ENCODE results near the gene PPCDC. TPM values are rescaled to one million over a fixed set of nuclear protein-coding genes. Genes with fewer than 3 reads are reported as not detected.

The PPCDC gene
- total RNA-seq, 1 donor from 2014 or later = 7.3 TPM

DNA sequence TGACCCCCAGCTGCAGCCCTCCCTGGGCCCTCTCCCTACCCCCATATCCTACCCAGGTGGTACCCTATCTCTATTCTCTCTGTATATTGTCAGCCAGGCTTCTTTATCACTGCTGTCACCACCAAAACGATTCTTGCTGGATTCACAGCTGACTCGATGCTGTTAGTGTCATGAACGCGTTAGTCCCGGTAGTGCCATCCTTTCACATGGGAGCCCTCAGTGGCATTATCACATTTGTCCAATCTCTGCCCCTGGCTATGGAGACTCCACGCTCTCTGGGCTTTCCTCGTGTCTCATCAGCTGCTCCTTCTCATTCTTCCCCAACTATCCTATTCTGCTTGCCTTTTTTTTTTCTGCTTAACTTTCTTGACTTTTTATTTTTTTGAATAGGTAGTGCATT is 21.0 kb upstream of the PPCDC start:
- H3K27me3 ChIP-seq (ENCODE audit: insufficient read depth, low read length) = peaks cover 3% of the 10 kb centered on the region
- H3K4me3 Mint-ChIP-seq (ENCODE audit: unreplicated experiment) = no peak overlapping the region

DNA sequence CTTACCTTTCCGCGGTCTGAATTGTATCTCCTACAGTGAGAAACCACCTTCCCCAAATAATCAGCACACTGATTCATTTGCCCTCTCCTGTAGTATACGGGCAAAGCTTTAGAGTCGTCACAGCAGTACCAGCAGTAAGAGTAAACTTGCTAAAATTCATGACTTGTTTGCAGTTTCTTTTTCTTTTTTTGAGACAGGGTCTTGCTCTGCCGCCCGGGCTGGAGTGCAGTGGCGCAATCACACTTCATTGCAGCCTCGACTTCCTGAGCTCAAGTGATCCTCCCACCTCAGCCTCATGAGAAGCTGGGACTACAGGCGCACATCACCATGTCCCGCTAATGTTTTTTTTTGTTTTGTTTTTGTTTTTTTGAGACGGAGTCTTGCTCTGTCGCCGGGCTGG is 16.2 kb upstream of the PPCDC start:
- no peak overlapping the region for H3K27ac Mint-ChIP-seq (ENCODE audit: unreplicated experiment)
- H3K9me3 Mint-ChIP-seq (ENCODE audit: unreplicated experiment) = no peaks in the 10 kb centered on the region
- H2AFZ ChIP-seq (ENCODE audit: low read depth, low read length) = no peak overlapping the region
- TF ChIP-seq EZH2 (IDR thresholded peaks at IDR 0.05; ENCODE audit: insufficient read depth, low read length) = no peak
- TF ChIP-seq, protein P1, sequence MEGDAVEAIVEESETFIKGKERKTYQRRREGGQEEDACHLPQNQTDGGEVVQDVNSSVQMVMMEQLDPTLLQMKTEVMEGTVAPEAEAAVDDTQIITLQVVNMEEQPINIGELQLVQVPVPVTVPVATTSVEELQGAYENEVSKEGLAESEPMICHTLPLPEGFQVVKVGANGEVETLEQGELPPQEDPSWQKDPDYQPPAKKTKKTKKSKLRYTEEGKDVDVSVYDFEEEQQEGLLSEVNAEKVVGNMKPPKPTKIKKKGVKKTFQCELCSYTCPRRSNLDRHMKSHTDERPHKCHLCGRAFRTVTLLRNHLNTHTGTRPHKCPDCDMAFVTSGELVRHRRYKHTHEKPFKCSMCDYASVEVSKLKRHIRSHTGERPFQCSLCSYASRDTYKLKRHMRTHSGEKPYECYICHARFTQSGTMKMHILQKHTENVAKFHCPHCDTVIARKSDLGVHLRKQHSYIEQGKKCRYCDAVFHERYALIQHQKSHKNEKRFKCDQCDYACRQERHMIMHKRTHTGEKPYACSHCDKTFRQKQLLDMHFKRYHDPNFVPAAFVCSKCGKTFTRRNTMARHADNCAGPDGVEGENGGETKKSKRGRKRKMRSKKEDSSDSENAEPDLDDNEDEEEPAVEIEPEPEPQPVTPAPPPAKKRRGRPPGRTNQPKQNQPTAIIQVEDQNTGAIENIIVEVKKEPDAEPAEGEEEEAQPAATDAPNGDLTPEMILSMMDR (IDR thresholded peaks at IDR 0.05; ENCODE audit: insufficient read depth, low read depth, low read length) = no peak
- H3K4me1 Mint-ChIP-seq (ENCODE audit: low read depth, unreplicated experiment) = no peaks in the 10 kb centered on the region
- peaks cover 10% of the 10 kb centered on the region for H3K36me3 Mint-ChIP-seq (ENCODE audit: low read depth, unreplicated experiment)
- no peak overlapping the region for H3K27ac ChIP-seq (ENCODE audit: low read depth, low read length)
- H3K9ac ChIP-seq (ENCODE audit: low read length) = no peak overlapping the region
- no peak overlapping the region for H3K4me3 Mint-ChIP-seq (ENCODE audit: unreplicated experiment)
- H3K36me3 ChIP-seq (ENCODE audit: insufficient read depth, low read length) = no peaks in the 10 kb centered on the region
- H3K27me3 Mint-ChIP-seq (ENCODE audit: low read depth, unreplicated experiment) = no peaks in the 10 kb centered on the region
- H3K4me3 ChIP-seq (ENCODE audit: insufficient read depth, low read depth, low read length) = no peak overlapping the region
- DNase-seq (ENCODE audit: low read depth) (no peak), FAIRE-seq (no peak)
- H3K4me2 ChIP-seq (ENCODE audit: low read length) = no peak overlapping the region
- no peaks in the 10 kb centered on the region for H3K79me2 ChIP-seq (ENCODE audit: insufficient read depth, low read length)
- H4K20me1 ChIP-seq (ENCODE audit: insufficient read depth, low read length) = no peaks in the 10 kb centered on the region
- no peaks in the 10 kb centered on the region for H3K4me1 ChIP-seq (ENCODE audit: insufficient read depth, low read length)
- H3K9me3 ChIP-seq (ENCODE audit: insufficient read depth, low read depth, low read length) = no peaks in the 10 kb centered on the region
- H3K27me3 ChIP-seq (ENCODE audit: insufficient read depth, low read length) = no peaks in the 10 kb centered on the region

More for the DNA sequence above, 21.0 kb upstream of the PPCDC start:
- no peaks in the 10 kb centered on the region for H3K4me1 Mint-ChIP-seq (ENCODE audit: low read depth, unreplicated experiment)
- Histone ChIP-seq H3K9me3 (ENCODE audit: insufficient read depth, low read depth, low read length) (no peaks in the 10 kb centered on the region), H3K79me2 (ENCODE audit: insufficient read depth, low read length) (no peaks in the 10 kb centered on the region), H3K9ac (ENCODE audit: low read length) (no peak overlapping the region), H3K4me1 (ENCODE audit: insufficient read depth, low read length) (no peaks in the 10 kb centered on the region), H3K4me3 (ENCODE audit: insufficient read depth, low read depth, low read length) (no peak overlapping the region), H2AFZ (ENCODE audit: low read depth, low read length) (no peak overlapping the region), H3K4me2 (ENCODE audit: low read length) (no peak overlapping the region), H4K20me1 (ENCODE audit: insufficient read depth, low read length) (no peaks in the 10 kb centered on the region), H3K36me3 (ENCODE audit: insufficient read depth, low read length) (no peaks in the 10 kb centered on the region), H3K27ac (ENCODE audit: low read depth, low read length) (no peak overlapping the region)
- no peak for DNase-seq (ENCODE audit: low read depth)
- no peak for FAIRE-seq
- H3K27ac Mint-ChIP-seq (ENCODE audit: unreplicated experiment) = no peak overlapping the region
- peaks cover 1% of the 10 kb centered on the region for H3K9me3 Mint-ChIP-seq (ENCODE audit: unreplicated experiment)
- TF ChIP-seq, protein P1 (IDR thresholded peaks at IDR 0.05; ENCODE audit: insufficient read depth, low read depth, low read length) = no peak
- TF ChIP-seq EZH2 (IDR thresholded peaks at IDR 0.05; ENCODE audit: insufficient read depth, low read length) = no peak
- H3K27me3 Mint-ChIP-seq (ENCODE audit: low read depth, unreplicated experiment) = peaks cover 2% of the 10 kb centered on the region
- H3K36me3 Mint-ChIP-seq (ENCODE audit: low read depth, unreplicated experiment) = peaks cover 7% of the 10 kb centered on the region

DNA sequence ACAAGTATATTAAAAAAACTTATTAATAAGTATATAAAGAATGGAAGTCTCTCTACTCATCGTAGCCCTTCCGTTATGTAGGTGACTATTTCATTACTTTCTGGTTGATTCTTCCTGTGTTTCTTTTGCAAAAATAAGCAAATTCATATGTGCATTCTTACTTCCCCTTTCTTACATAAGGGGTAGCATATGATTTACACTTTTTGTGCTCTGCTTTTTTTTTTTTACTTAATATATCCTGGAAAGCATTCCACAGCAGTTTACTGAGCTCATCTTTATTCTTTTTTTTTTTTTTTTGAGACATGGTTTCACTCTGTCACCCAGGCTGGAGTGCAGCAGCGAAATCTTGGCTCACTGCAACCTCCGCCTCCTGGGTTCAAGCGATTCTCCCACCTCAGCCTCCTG is 15.2 kb upstream of the PPCDC start:
- no peak overlapping the region for H3K9ac ChIP-seq (ENCODE audit: low read length)
- Mint-ChIP-seq H3K27me3 (ENCODE audit: low read depth, unreplicated experiment) (no peaks in the 10 kb centered on the region), H3K4me3 (ENCODE audit: unreplicated experiment) (no peak overlapping the region), H3K4me1 (ENCODE audit: low read depth, unreplicated experiment) (no peaks in the 10 kb centered on the region), H3K27ac (ENCODE audit: unreplicated experiment) (no peak overlapping the region), H3K9me3 (ENCODE audit: unreplicated experiment) (no peaks in the 10 kb centered on the region), H3K36me3 (ENCODE audit: low read depth, unreplicated experiment) (peaks cover 15% of the 10 kb centered on the region)
- H3K4me1 ChIP-seq (ENCODE audit: insufficient read depth, low read length) = no peaks in the 10 kb centered on the region
- H3K79me2 ChIP-seq (ENCODE audit: insufficient read depth, low read length) = no peaks in the 10 kb centered on the region
- FAIRE-seq (no peak), DNase-seq (ENCODE audit: low read depth) (no peak)
- no peaks in the 10 kb centered on the region for H3K27me3 ChIP-seq (ENCODE audit: insufficient read depth, low read length)
- TF ChIP-seq EZH2 (IDR thresholded peaks at IDR 0.05; ENCODE audit: insufficient read depth, low read length) = no peak
- TF ChIP-seq, protein P1 (IDR thresholded peaks at IDR 0.05; ENCODE audit: insufficient read depth, low read depth, low read length) = no peak
- H3K9me3 ChIP-seq (ENCODE audit: insufficient read depth, low read depth, low read length) = no peaks in the 10 kb centered on the region
- H3K4me2 ChIP-seq (ENCODE audit: low read length) = no peak overlapping the region
- no peak overlapping the region for H3K4me3 ChIP-seq (ENCODE audit: insufficient read depth, low read depth, low read length)
- H2AFZ ChIP-seq (ENCODE audit: low read depth, low read length) = no peak overlapping the region
- no peaks in the 10 kb centered on the region for H4K20me1 ChIP-seq (ENCODE audit: insufficient read depth, low read length)
- no peaks in the 10 kb centered on the region for H3K36me3 ChIP-seq (ENCODE audit: insufficient read depth, low read length)
- H3K27ac ChIP-seq (ENCODE audit: low read depth, low read length) = no peak overlapping the region
